ENCODE results near the gene TMEM222.

Gene TMEM222

DNA sequence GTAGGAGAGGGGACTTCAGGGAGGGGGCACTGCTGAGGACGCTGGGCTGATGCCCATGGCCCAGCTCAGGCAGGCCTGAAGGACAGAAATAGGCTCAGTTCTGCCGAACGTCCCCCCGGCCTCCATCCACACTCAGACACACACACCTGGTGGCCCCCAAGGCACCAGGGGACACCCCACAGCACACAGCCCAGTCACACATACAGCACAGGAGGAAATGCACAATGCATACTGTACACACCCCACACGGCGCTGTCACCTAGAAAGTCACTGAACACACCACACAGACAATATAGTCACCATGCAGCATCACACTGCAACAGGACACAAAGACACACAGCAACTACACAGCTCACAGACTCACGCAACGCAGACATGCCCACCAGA is 20.4 kb downstream of the TMEM222 start:
- DNase-seq (ENCODE audit: low read depth in 2 of 2), result peak in 1 of 2 donors; percentile 16

DNA sequence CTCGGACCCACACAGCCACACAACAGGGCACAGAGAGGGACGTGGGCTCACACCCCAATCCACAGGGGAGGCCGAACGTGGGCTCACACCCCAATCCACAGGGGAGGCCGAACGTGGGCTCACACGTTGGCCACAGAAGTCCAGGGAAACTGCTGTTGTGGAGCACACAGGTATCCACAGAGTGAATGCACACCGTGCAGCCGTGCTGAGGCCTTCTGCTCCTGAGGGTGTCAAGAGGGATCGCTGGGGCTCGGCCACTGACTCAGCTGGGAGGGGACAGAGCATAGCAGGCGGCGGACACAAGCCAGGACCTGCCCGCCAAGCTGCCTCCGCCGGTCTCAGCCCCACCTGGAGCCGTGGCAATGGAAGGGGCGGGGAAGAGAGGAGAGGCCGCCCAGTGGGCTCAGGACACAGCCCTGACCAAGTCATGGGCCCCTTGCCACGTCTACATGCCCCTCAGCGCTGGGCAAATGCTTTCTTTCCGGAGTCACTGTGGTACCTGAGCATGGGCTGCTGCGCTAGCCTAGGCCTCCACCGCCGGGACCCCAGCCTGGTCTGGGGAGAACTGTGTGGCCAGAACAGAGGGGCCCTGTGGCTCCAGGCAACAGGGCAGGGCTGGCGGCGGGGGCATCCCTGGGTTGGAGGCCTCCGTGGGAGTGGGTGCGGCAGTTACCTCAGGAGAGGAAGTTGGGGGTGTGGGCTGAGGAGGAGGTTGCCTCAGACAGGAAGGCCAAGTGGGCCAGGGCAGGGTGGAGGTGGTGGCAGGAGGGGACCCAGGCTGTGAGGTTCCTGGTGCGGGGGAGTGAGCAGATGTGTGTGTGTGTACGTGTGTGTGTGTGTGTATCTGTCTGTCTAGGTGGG is 21.0 kb downstream of the TMEM222 start:
- peak; percentile 80 to 81 for DNase-seq (ENCODE audit: low read depth in 2 of 2)

DNA sequence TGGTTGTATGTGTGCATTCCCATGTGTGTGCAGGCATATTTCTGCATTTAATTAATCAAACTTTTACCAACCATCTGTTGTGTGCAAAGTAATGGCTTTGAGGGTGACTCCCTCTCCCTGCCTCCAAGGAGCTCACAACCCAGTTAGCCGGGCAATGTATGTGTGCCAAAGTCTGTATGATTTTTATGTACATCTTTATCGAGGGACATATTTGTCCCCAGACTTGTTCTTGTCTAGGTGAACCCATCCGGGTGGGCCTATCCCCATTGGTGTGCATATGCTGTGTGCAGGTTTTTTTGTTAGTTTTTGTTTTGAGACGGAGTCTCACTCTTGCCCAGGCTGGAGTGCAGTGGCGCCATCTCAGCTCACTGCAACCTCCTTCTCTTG is 21.7 kb downstream of the TMEM222 start:
- no peak for DNase-seq (ENCODE audit: low read depth in 2 of 2)

DNA sequence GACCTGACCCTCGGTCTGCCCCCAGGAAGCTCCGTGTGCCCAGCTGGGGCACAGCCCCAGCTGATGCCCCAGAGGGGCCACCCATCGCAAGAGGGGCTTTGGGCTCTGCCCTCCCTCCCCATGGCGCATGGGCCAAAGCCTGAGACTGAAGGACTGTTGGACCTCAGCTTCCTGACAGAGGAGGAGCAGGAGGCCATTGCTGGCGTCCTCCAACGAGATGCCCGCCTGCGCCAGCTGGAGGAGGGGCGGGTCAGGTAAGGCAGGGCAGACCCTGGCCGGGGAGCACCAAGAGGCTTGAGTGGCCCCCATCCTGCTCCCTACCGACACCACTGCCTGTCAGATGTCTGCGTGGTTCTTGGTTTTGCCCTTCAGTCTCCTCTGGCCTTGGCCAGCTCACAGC is 23.3 kb downstream of the TMEM222 start:
- DNase-seq (ENCODE audit: low read depth in 2 of 2), result no peak

DNA sequence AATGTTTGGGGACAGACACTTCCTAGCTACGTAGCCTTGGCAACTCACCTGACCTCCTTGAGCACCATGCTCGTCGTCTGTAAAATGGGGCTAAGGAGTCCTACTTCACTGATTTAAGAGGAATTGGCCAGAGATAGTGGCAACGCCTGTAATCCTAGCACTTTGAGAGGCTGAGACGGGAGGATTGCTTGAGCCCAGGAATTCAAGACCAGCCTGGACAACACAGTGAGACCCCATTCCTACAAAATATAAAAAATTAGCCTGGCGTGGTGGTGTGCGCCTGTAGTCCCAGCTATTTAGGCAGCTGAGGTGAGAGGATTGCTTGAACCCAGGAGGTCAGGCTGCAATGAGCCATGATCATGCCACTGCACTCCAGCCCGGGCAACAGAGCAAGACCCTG is 24.4 kb downstream of the TMEM222 start:
- DNase-seq (ENCODE audit: low read depth in 2 of 2), result no peak

DNA sequence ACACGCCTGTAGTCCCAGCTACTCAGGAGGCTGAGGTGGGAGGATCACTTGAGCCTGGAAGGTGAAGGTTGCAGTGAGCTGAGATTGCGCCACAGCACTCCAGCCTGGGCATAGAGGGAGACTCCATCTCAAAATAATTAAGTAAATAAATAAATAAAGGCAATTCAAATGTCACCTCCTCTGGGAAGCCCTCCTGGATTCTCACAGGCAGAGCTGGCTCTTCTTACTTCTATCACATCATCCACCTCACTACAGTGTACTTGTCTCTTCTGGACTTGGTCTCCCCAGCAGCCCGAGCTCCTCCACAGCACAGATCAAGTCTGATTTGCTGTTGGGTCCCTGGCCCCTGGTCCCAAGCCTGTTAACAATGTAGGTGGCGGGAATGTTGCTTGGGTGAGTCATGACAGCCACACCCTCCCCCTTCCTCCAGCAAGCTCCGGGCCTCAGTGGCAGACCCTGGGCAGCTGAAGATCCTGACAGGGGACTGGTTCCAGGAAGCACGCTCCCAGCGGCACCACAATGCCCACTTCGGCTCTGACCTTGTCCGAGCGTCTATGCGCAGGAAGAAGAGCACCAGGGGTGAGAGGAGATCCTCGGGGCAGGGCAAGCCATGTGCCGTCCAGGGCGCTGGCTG is 25.1 kb downstream of the TMEM222 start:
- DNase-seq (ENCODE audit: low read depth in 2 of 2), result no peak

DNA sequence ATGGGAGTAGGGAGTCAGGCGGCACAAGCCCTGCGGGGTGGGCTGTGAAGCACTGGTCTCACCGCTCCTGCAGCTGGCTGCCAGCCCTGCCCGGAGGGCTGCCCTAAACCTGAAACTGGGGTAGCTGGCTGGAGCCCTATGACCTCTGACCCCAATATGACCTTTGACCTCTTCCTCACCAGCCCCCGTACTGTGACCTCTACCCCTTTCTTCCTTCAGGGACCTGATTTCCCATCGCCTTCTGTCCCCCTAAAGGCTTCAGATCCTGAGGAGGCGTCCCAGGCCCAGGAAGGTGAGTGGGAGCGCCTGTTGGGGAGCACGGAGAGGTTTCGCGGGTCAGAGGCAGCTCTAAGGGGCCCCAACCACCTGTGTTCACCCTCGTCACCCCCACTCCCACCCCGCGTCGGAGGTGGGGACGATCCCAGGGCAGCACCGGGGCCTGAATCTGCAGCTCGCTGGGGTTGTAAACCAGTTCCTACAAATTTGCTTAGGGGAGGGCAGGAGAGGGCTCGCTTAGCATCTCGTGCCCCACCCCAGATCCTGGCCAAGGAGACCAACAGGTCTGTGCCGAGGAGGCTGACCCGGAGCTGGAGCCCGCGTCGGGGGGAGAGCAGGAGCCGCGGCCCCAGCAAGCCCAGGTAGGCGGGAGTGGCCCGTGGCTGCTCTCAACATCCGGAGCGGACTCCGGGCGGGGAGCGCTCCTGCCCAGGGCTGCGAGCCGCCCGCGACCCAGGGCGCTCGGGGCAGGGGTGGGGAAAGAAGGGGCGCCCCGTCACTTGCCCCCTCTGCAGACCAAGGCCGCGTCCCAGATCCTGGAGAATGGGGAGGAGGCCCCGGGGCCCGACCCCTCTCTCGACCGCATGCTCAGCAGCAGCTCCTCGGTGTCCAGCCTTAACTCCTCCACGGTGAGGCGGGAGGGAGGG is 27.2 kb downstream of the TMEM222 start:
- DNase-seq (ENCODE audit: low read depth in 2 of 2), result no peak

DNA sequence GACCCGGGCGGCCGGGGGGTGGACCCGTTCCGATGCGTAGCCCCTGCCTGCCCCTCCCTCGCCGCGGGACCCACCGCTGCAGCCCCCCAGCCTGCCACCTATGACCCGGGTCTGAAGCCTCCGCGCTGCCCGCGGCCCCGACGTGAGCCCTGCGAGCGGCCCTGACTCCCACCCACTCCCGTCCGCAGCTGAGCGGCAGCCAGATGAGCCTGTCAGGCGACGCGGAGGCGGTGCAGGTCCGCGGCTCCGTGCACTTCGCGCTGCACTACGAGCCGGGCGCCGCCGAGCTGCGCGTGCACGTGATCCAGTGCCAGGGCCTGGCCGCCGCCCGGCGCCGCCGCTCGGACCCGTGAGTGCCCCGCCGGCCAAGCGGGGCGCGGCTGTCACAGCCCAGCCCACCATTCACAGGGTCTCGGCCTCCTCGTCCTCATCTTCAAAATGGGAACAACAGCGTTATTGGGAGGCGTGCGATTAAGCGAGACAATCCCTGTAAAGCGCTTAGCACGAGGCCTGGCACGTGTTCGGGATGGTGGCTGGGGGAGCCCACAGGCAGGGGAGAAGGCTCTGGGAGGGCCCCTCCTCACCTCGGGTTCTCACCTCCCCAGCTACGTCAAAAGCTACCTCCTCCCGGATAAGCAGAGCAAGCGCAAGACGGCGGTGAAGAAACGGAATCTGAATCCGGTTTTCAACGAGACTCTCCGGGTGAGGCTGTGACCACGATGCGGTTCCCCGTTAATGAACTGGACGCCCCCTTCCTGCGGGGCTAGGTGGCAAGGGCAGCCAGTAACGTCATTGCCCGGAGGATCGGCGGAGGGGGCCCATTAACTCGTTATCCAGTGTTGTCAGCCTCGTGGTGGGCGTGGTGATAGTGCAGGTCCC is 28.1 kb downstream of the TMEM222 start:
- no peak for DNase-seq (ENCODE audit: low read depth in 2 of 2)

DNA sequence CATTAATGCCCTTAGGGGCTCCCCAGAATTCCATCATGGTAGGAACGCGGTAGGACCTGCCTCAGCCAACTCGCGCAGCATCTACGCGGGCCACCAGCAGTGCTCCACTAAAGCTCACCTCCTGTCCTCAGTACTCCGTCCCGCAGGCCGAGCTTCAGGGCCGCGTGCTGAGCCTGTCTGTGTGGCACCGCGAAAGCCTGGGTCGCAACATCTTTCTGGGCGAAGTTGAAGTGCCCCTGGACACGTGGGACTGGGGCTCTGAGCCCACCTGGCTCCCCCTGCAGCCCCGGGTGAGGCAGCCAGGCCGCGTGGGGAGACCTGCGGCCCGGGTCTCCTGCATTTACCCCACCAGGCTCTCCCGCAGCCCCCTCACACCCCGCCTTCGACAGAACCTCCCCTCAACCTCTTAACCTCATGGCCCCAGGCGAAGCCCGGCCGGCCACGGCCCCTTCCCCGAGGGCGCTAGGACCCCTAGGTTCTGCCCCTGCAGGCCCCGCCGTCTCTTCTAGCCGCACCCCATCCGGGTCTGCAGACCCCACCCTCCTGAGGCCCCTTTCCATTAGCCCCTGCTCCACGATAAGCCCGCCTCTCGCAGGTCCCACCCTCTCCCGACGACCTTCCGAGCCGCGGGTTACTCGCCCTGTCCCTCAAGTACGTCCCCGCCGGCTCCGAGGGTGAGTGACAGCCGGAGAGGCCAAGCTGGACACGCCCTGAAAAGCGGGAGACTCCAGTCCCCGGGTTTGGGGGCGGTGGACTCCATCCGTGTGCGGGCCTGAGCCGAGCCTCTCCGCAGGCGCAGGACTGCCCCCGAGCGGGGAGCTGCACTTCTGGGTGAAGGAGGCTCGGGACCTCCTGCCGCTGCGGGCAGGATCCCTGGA is 28.9 kb downstream of the TMEM222 start:
- DNase-seq (ENCODE audit: low read depth in 2 of 2), result no peak

DNA sequence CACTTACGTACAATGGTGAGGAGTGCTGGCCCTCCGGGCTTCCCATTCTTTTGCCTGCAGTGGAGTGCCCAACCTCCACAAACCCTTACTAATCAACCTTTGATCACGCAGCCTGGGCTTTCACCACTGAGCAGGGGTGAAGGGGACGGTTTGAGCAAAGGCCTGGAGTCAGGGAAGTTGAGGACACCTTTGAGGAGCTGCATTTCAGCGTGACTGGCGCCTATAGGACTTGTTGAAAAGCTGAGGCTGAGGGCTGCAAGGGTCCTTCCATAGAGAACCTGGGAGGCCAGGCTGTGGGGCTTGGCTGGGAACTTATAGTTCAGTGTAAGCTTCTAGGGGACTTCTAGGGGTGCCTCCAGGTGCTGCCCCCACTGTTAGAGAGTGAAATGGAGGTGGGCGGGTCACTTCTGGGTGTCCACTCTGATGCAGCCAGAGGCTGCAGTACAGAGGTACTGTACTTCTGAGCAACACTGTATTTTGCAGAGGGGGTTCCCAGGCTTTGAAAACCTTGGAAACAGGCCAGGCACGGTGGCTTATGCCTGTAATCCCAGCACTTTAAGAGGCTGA is 29.7 kb downstream of the TMEM222 start:
- DNase-seq (ENCODE audit: low read depth in 2 of 2), result no peak

DNA sequence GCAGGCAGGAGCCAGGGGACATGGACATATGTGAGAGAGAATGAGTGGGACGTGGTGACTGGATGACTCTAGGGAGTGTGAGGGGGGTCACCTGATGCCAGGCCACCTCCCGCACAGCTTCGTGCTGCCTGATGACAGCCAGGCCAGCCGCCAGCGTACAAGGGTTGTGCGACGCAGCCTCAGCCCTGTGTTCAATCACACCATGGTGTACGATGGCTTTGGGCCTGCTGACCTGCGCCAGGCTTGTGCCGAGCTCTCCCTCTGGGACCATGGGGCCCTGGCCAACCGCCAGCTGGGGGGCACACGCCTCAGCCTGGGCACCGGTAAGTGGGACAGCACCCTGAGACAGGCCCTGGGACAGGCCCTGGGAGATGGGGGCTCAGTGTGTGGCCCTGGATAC is 31.2 kb downstream of the TMEM222 start:
- no peak for DNase-seq (ENCODE audit: low read depth in 2 of 2)

DNA sequence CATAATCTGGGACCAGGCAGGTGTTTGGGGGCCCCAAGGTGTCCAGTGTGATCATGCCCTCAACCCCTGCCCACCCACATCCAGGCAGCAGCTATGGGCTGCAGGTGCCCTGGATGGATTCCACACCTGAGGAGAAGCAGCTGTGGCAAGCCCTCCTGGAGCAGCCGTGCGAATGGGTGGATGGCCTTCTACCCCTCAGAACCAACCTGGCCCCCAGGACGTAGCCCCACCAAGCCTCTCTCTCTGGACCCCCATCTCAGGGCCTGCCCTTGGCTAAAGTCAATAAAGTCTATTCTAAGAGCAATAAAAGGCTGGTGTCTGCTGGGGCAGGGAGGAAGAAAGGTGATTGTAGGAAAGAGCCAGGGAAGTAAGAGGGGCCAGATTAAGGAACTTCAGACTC is 31.7 kb downstream of the TMEM222 start:
- DNase-seq (ENCODE audit: low read depth in 2 of 2), result no peak

DNA sequence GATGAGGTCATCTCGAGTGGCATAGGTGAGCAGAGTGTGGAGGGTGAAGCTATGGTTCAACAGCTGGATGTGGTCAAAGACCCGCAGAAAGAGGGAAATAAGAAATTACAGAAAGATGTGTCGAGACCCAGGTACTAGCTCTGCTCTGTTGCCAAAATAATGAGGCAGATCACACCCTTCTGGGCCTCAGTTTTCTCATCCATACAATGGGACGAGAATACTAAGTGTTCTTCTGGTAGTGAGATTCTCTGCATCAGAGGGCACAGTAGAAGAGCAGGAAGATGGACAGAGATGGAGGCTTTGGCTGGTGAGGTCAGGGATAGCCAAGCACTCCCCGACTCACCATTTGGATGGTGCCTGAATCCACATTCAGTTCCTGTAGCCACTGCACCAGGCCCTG is 33.7 kb downstream of the TMEM222 start:
- DNase-seq (ENCODE audit: low read depth in 2 of 2), result no peak

DNA sequence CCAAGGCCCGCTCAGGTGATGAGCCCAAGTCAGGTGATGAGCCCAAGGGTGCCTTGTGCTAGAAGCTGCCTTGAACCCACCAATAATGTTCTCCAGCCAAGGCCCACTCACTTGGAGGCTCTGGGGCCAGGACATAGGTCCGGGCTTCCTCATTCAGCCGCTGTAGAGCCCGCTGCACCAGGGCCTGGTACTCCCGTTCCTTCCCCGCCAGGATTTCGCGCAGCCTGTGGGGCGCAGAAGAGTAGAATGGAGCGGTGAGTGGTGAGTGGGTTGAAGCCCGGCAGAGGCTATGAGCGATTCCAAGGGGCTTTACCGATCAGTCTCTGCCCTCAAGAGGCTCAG is 34.3 kb downstream of the TMEM222 start:
- no peak for DNase-seq (ENCODE audit: low read depth in 2 of 2)

DNA sequence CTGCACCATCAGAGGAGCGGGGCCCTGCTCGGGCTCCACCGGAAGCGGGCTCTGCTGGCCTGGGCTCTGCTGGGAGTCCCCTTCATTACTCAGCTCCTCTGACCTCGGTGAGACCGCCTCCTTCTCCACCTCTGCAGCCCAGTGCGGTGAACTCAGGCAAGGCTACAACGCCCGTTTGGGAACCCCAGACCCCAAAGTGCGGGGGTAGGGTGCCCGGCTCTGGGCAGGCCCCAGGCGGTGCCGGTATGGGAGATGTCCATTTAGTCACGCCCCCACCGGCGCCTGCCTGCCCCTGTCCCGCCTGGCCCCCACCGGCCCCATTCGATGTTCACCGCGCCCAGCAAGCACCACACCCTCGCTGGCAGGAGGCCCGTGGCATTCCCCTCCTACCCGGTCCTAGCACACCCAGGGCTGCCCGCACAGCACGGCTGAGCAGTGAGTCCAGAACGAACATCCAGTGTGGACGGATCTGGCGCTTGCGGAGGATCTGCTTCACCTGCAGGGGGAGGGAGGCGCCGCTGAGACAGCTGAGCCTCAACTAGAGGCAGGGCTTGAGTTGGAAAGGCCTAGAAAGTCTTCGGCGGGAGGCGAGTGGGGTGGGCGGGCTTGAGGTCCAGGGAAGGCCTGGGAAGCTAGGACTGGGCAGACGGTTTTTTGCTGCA is 34.8 kb downstream of the TMEM222 start:
- DNase-seq (ENCODE audit: low read depth in 2 of 2), result peak in 1 of 2 donors; percentile 14

DNA sequence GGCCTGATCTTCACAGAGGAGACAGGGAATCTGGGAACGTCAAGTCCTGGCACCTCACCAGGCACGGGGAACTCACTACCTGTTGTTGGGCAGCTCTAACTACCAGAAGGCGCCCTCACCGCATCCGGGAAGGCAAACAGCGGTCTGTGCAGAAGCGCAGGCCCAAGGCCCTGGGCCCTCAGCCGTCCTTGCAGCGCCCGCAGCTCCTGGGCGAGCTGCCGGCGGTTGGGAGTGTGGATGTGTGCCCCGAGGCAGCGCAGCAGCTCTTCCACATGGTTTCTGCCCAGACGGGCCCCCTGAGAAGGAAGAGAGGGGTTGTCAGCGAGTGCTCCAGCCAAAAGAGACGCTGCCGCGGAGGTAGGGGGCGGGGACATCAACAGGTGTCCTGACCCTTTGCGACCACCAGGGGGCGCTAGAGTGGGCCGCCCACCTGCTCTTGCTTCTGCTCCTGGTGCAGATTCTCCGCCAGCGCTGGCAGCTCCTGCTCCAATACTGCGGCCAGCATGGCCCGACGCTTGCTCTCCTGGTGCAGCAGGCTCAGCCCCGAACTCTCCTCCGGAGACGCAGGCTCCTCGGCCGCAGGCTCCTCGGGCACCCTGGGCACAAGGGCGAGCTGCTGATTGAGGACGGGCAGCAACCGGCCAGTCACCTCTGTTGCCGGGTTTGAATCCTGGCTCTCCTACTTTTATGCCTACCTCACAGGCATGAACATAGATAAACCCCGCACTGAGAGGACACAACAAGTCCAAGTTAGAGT is 35.5 kb downstream of the TMEM222 start:
- DNase-seq (ENCODE audit: low read depth in 2 of 2), result peak; percentile 62 to 64

DNA sequence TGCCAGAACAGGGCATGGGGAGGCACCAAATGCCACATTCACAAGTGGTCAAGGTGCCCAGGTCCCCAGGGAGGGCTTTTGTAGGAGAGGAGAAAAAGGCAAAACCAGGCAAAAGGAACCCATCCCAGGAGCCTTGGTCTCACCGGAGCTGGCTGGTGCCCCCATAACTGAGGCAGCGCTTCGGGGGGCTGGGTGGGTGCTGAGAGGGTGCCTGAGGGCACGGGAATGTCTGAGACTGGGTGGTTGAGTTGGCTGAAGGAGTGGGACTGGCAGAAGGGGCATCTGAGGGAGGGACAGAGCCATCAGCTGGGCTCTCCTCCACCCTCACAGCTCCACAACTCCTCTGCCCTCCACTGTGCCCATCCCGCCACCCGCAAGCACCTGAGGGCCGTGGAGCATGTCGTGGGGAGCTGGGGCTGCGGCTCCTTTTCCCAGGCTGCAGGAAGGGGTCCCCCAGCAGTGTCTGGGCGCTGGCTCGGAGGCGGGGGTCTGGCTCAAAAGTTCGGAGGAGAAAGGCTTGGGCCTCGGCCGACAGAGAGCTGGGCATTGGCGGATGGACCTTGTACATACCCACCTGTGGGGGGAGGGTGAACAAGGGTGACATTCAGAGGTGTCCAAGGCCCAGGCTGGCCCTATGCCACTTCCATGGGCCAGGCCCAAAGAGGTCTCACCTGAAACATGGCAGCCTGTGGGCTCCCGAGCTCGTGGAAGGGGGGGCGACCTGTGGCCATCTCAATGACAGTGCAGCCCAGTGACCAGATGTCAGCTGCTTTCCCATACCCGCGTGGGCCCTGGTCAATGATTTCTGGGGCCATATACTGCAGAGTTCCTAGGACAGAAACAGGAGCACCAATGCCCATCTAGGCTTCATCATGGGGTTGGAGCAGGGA is 36.3 kb downstream of the TMEM222 start:
- no peak for DNase-seq (ENCODE audit: low read depth in 2 of 2)

DNA sequence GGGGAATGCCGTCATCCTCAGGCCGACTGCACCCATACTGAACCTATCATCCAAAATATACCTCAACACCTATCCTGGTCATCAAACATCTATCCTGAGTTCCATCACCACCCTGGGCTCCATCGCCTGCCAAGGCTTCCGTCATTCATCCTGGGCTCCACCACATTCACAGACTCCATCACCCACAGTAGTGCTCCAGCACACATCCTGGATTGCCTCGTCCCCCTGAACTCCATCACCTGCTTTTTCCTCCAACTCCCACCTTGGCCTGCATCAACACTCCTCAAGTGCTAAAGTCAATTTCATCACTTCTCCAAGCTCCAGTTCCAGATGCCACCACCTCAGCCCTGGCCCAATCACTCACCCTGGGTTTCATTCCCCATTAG is 37.0 kb downstream of the TMEM222 start:
- DNase-seq (ENCODE audit: low read depth in 2 of 2), result no peak
